ENCODE data around the gene TMEM30B.

Gene TMEM30B

GRCh38 chr14:61300209-61300608, 19.1 kb upstream of the TMEM30B start:
- DNase-seq (ENCODE audit: low read depth in 4 of 4, low spot score in 1 of 4) = no peak

DNA sequence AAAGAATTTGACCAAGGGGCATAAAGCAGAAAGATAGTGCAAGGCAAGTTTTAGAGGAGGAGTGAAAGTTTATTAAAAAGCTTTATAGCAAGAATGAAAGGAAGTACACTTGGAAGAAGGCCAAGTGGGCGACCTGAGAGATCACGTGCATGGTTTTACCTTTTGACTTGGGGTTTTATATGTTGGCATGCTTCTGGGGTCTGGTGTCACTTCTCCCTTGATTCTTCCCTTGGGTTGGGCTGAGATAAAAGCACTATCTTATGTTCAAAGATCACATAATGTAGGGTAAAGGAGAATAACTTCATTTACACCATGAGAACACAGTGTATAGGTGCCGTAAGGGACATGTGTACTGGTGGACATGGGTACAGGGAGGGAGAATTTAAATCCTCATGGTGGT, 17.7 kb upstream of the TMEM30B start:
- DNase-seq (ENCODE audit: low read depth in 4 of 4, low spot score in 1 of 4) = no peak

GRCh38 chr14:61297581-61297980, 16.4 kb upstream of the TMEM30B start:
- DNase-seq (ENCODE audit: low read depth in 4 of 4, low spot score in 1 of 4) = no peak

DNA sequence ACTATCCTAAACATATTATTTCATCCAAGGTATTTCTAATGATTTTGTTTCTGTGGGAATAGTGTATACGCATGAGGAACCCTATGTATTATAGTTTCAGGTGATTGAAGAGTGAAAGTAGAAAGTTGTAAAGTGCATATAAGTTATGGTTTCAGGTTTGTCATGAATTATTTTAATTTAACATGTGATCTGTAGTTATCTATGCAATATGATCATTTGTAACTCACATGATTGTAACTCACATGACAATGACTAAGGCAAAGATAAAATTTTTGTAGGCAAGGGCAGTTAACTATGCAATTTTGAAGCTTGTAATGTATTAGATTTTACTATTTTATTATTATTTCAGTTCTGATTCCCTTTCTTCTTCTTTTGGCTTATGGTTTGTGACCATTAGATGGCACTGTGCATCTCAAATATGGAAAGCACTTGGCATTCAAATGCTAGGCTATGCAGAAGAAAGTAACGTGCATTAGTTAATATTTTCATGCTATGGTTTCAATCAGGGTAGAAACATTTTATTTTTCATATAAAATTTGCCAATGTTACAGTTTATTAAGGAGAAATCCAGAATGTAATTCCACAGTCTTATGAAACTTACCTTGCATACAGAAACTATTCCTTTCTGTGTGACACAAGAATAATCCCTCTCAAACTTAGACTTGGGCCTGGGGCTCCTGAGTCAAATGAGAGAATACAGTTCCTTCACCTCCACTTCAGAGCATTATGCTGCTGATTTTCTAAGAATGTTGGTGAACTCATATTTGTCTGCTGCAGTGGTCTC, 15.8 kb upstream of the TMEM30B start:
- DNase-seq (ENCODE audit: low read depth in 4 of 4, low spot score in 1 of 4) = no peak

GRCh38 chr14:61296151-61296550, 15.0 kb upstream of the TMEM30B start:
- DNase-seq (ENCODE audit: low read depth in 4 of 4, low spot score in 1 of 4) = no peak

GRCh38 chr14:61290701-61291100, 9.6 kb upstream of the TMEM30B start:
- DNase-seq (ENCODE audit: low read depth in 4 of 4, low spot score in 1 of 4) = no peak

GRCh38 chr14:61288720-61289119, 7.6 kb upstream of the TMEM30B start:
- DNase-seq (ENCODE audit: low read depth in 4 of 4, low spot score in 1 of 4) = no peak

GRCh38 chr14:61288228-61288627, 7.1 kb upstream of the TMEM30B start:
- DNase-seq (ENCODE audit: low read depth in 4 of 4, low spot score in 1 of 4) = no peak

DNA sequence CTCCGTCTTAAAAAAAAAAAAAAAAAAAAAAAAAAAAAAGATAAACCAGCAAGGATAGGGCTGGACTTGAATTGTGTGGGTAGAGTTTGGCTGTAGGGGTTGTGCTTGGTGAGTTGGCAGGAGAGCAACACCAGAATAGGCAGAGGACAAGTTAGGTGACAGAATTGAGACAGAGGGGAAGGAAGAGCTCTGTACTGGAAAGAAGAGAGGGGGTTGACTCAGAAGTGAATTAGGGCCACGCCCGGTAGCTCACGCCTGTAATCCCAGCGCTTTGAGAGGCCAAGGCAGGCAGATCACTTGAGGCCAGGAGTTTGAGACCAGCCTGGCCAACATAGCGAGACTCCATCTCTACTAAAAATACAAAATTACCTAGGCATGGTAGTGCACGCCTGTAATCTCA, 6.1 kb upstream of the TMEM30B start:
- no peak for DNase-seq (ENCODE audit: low read depth in 4 of 4, low spot score in 1 of 4)

- no peak for DNase-seq (ENCODE audit: low read depth in 4 of 4, low spot score in 1 of 4)
These were observed 4.2 kb upstream of the TMEM30B start for GRCh38 chr14:61285364-61285763.

DNA sequence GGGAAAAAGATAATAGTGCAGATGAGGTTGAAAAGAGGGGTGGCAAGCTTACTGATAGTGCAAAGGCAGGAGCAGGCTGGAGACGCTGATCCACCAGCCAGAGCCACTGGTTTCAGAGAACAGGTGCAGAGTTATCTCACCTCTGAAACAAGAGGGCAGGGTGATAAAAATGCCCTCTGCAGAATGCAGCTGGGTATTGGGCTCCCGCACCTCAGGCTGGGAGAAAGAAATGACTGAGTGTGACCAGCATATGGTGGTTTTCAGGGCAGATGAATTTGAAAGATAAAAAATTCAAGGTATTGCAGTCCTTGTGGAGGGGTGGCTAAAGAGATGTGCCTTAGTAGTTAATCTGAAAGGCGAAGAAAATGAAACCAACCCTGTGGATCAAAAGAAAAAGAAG, 2.9 kb upstream of the TMEM30B start:
- no peak for DNase-seq (ENCODE audit: low read depth in 4 of 4, low spot score in 1 of 4)

DNA sequence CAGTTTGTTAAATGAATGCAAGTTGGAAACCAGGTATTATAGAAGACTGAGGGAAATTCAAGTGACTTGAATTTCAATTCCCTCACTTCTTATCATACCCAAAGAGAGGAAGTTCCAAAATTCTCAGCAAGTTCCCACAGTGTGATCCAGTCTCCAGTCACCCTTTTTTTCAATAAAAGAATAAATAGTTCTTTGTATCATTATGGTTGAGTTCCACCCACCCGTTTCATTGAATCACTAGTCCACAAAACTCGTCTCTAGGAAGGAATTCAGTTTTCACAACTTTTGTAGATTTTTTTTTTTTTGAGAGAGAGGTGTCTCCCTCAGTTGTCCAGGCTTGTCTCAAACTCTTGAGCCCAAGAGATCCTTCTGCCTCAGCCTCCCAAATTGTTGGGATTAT, 1.6 kb upstream of the TMEM30B start:
- DNase-seq (ENCODE audit: low read depth in 4 of 4, low spot score in 1 of 4) = no peak

GRCh38 chr14:61281948-61282275, 774 bp upstream of the TMEM30B start:
- no peak for DNase-seq (ENCODE audit: low read depth in 4 of 4, low spot score in 1 of 4)

DNA sequence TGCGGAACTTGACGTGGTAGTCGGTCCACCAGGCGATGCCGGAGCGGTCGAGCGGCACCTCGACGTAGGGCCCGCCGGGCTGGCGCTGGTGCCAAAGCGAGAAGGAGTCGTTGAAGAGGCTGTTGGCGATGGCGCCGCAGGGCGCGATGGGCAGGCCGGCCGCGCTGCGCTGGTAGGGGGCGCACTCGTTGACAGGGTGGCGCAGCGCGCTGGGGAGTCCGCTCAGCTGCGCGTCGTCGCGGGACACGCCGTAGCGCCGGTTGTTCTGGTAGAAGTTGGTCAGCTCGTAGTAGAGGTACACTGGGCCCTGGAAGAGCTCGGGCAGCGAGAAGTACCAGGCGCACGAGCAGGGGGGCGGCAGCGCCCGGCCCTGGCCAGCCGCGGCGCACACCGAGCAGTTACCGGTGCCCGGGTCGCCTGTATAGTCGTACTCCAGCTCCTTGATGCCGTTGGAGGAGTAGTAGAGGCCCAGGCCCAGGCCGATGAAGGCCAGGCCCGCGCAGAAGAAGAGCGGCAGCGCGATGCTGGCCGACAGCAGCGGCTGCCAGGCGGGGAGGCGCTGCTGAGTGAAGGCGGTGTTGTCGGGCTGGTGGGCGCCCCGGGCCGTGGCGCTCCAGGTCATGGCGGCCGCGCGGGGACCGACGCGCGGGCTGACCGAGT, 482 bp downstream of the TMEM30B start:
- peak; percentile 52 to 67 (median 64) for DNase-seq (ENCODE audit: low read depth in 4 of 4, low spot score in 1 of 4)

GRCh38 chr14:61280092-61280525, 1.0 kb downstream of the TMEM30B start:
- DNase-seq (ENCODE audit: low read depth in 4 of 4, low spot score in 1 of 4) = peak in 2 of 4 experiments; percentile 16 to 39

GRCh38 chr14:61279082-61279481, 2.1 kb downstream of the TMEM30B start:
- DNase-seq (ENCODE audit: low read depth in 4 of 4, low spot score in 1 of 4) = no peak

GRCh38 chr14:61277784-61278183, 3.4 kb downstream of the TMEM30B start:
- no peak for DNase-seq (ENCODE audit: low read depth in 4 of 4, low spot score in 1 of 4)

GRCh38 chr14:61277232-61277631, 3.9 kb downstream of the TMEM30B start:
- no peak for DNase-seq (ENCODE audit: low read depth in 4 of 4, low spot score in 1 of 4)

DNA sequence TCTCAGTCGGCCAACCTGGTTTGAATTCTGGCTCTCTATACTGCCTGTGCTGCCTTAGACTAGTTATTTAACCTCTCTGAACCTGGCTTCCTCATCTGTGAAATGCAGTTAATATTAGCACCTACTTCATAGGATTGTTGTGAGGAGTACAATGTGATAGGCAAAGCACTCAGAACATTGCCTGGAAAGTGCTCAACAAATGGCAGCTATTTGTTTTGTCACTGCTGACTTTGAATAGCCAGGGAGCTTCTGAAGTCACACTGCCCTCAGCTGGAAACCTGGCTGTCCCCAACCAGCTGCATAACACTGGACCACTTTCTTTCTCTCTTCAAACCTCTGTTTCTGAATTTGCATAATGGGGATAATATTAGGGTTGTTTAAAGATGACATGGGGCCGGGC, 9.6 kb downstream of the TMEM30B start:
- no peak for DNase-seq (ENCODE audit: low read depth in 4 of 4, low spot score in 1 of 4)

- no peak for DNase-seq (ENCODE audit: low read depth in 4 of 4, low spot score in 1 of 4)
These were observed 10.4 kb downstream of the TMEM30B start for GRCh38 chr14:61270714-61271113.

GRCh38 chr14:61269321-61270083, 11.6 kb downstream of the TMEM30B start:
- DNase-seq (ENCODE audit: low read depth in 4 of 4, low spot score in 1 of 4) = peak; percentile 45 to 63 (median 54)

GRCh38 chr14:61268812-61269211, 12.3 kb downstream of the TMEM30B start:
- no peak for DNase-seq (ENCODE audit: low read depth in 4 of 4, low spot score in 1 of 4)
